ENCODE results near the gene PCNX3.

PCNX3 gene

GRCh38 chr11:65618763-65619162, 3.2 kb downstream of the PCNX3 start:
- TF ChIP-seq, protein P1, sequence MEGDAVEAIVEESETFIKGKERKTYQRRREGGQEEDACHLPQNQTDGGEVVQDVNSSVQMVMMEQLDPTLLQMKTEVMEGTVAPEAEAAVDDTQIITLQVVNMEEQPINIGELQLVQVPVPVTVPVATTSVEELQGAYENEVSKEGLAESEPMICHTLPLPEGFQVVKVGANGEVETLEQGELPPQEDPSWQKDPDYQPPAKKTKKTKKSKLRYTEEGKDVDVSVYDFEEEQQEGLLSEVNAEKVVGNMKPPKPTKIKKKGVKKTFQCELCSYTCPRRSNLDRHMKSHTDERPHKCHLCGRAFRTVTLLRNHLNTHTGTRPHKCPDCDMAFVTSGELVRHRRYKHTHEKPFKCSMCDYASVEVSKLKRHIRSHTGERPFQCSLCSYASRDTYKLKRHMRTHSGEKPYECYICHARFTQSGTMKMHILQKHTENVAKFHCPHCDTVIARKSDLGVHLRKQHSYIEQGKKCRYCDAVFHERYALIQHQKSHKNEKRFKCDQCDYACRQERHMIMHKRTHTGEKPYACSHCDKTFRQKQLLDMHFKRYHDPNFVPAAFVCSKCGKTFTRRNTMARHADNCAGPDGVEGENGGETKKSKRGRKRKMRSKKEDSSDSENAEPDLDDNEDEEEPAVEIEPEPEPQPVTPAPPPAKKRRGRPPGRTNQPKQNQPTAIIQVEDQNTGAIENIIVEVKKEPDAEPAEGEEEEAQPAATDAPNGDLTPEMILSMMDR (IDR thresholded peaks at IDR 0.05; ENCODE audit: poor library complexity, severe bottlenecking) = no peak
- Histone ChIP-seq H3K27me3 (ENCODE audit: insufficient read depth, poor library complexity, severe bottlenecking) (no peaks in the 10 kb centered on the region), H3K27ac (ENCODE audit: poor library complexity, severe bottlenecking) (no peak overlapping the region), H3K9me3 (ENCODE audit: severe bottlenecking) (no peaks in the 10 kb centered on the region), H3K4me1 (ENCODE audit: insufficient read depth, poor library complexity, severe bottlenecking) (no peaks in the 10 kb centered on the region), H3K36me3 (ENCODE audit: low read depth) (peaks cover 51% of the 10 kb centered on the region), H3K4me3 (ENCODE audit: severe bottlenecking) (no peak overlapping the region)
- ATAC-seq (ENCODE audit: low read depth) (no peak), DNase-seq (ENCODE audit: low spot score) (no peak)

- DNase-seq (ENCODE audit: low spot score) (no peak), ATAC-seq (ENCODE audit: low read depth) (no peak)
- Histone ChIP-seq H3K36me3 (ENCODE audit: low read depth) (peaks cover 54% of the 10 kb centered on the region), H3K4me3 (ENCODE audit: severe bottlenecking) (no peak overlapping the region), H3K9me3 (ENCODE audit: severe bottlenecking) (no peaks in the 10 kb centered on the region), H3K4me1 (ENCODE audit: insufficient read depth, poor library complexity, severe bottlenecking) (no peaks in the 10 kb centered on the region), H3K27me3 (ENCODE audit: insufficient read depth, poor library complexity, severe bottlenecking) (no peaks in the 10 kb centered on the region), H3K27ac (ENCODE audit: poor library complexity, severe bottlenecking) (no peak overlapping the region)
- TF ChIP-seq, protein P1 (IDR thresholded peaks at IDR 0.05; ENCODE audit: poor library complexity, severe bottlenecking) = no peak
Measured at GRCh38 chr11:65619281-65619928, 3.8 kb downstream of the PCNX3 start.

GRCh38 chr11:65620666-65621065, 5.1 kb downstream of the PCNX3 start:
- no peaks in the 10 kb centered on the region for H3K4me1 ChIP-seq (ENCODE audit: insufficient read depth, poor library complexity, severe bottlenecking)
- H3K9me3 ChIP-seq (ENCODE audit: severe bottlenecking) = no peaks in the 10 kb centered on the region
- TF ChIP-seq, protein P1 (IDR thresholded peaks at IDR 0.05; ENCODE audit: poor library complexity, severe bottlenecking) = no peak
- H3K27me3 ChIP-seq (ENCODE audit: insufficient read depth, poor library complexity, severe bottlenecking) = no peaks in the 10 kb centered on the region
- DNase-seq (ENCODE audit: low spot score) = no peak
- peaks cover 61% of the 10 kb centered on the region for H3K36me3 ChIP-seq (ENCODE audit: low read depth)
- no peak overlapping the region for H3K4me3 ChIP-seq (ENCODE audit: severe bottlenecking)
- ATAC-seq (ENCODE audit: low read depth) = no peak
- H3K27ac ChIP-seq (ENCODE audit: poor library complexity, severe bottlenecking) = no peak overlapping the region

- H3K27ac ChIP-seq (ENCODE audit: poor library complexity, severe bottlenecking) = no peak overlapping the region
- H3K36me3 ChIP-seq (ENCODE audit: low read depth) = peaks cover 68% of the 10 kb centered on the region
- no peaks in the 10 kb centered on the region for H3K4me1 ChIP-seq (ENCODE audit: insufficient read depth, poor library complexity, severe bottlenecking)
- H3K27me3 ChIP-seq (ENCODE audit: insufficient read depth, poor library complexity, severe bottlenecking) = no peaks in the 10 kb centered on the region
- H3K4me3 ChIP-seq (ENCODE audit: severe bottlenecking) = no peak overlapping the region
- TF ChIP-seq, protein P1 (IDR thresholded peaks at IDR 0.05; ENCODE audit: poor library complexity, severe bottlenecking) = no peak
- DNase-seq (ENCODE audit: low spot score) (no peak), ATAC-seq (ENCODE audit: low read depth) (no peak)
- H3K9me3 ChIP-seq (ENCODE audit: severe bottlenecking) = no peaks in the 10 kb centered on the region
Measured at GRCh38 chr11:65621460-65621859, 5.9 kb downstream of the PCNX3 start.

GRCh38 chr11:65622011-65622410, 6.4 kb downstream of the PCNX3 start:
- no peaks in the 10 kb centered on the region for H3K9me3 ChIP-seq (ENCODE audit: severe bottlenecking)
- H3K4me3 ChIP-seq (ENCODE audit: severe bottlenecking) = no peak overlapping the region
- ATAC-seq (ENCODE audit: low read depth) = no peak
- no peaks in the 10 kb centered on the region for H3K27me3 ChIP-seq (ENCODE audit: insufficient read depth, poor library complexity, severe bottlenecking)
- H3K4me1 ChIP-seq (ENCODE audit: insufficient read depth, poor library complexity, severe bottlenecking) = no peaks in the 10 kb centered on the region
- H3K36me3 ChIP-seq (ENCODE audit: low read depth) = peaks cover 74% of the 10 kb centered on the region
- H3K27ac ChIP-seq (ENCODE audit: poor library complexity, severe bottlenecking) = no peak overlapping the region
- TF ChIP-seq, protein P1 (IDR thresholded peaks at IDR 0.05; ENCODE audit: poor library complexity, severe bottlenecking) = no peak
- no peak for DNase-seq (ENCODE audit: low spot score)

All from RWPE2 (cell line).